Measurements from ENCODE around the gene ADA. TPM values are rescaled to one million over a fixed set of nuclear protein-coding genes. Genes with fewer than 3 reads are reported as not detected.

ADA gene
- total RNA-seq, 1 donor from 2014 or later, result 8.2 TPM

DNA sequence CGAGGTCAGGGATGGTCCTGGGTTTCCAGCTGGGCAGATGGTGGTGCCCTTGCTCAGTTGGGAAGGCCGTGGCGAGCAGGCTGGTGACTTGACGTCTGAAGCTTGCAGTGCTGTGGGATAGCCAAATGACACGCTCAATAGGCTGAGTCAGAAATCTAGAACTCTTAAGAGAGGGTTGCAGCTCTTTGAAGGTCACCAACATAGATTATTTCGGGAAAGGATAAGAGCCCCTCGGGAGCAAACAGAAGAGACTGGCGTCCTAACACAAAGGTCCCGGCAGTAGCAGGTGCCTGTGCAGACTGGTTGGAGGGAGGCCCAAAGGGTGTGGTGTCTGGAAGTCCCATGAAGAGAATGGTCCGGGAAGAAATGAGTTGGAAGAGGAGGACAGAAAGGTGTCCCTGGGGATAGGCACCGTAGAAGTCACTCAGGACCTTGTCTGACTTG, 50.7 kb downstream of the ADA start:
- TF ChIP-seq, protein P1, sequence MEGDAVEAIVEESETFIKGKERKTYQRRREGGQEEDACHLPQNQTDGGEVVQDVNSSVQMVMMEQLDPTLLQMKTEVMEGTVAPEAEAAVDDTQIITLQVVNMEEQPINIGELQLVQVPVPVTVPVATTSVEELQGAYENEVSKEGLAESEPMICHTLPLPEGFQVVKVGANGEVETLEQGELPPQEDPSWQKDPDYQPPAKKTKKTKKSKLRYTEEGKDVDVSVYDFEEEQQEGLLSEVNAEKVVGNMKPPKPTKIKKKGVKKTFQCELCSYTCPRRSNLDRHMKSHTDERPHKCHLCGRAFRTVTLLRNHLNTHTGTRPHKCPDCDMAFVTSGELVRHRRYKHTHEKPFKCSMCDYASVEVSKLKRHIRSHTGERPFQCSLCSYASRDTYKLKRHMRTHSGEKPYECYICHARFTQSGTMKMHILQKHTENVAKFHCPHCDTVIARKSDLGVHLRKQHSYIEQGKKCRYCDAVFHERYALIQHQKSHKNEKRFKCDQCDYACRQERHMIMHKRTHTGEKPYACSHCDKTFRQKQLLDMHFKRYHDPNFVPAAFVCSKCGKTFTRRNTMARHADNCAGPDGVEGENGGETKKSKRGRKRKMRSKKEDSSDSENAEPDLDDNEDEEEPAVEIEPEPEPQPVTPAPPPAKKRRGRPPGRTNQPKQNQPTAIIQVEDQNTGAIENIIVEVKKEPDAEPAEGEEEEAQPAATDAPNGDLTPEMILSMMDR (conservative IDR thresholded peaks at IDR 0.05), result no peak
- no peaks in the 10 kb centered on the region for H3K36me3 Mint-ChIP-seq (ENCODE audit: low read depth)
- H3K4me3 Mint-ChIP-seq, result no peak overlapping the region
- H3K27me3 Mint-ChIP-seq (ENCODE audit: low read depth), result no peaks in the 10 kb centered on the region
- H3K9me3 Mint-ChIP-seq, result no peaks in the 10 kb centered on the region
- DNase-seq (ENCODE audit: low read depth, low spot score), result no peak
- H3K4me1 Mint-ChIP-seq, result peaks cover 5% of the 10 kb centered on the region
- no peak overlapping the region for H3K27ac Mint-ChIP-seq (ENCODE audit: unreplicated experiment)

DNA sequence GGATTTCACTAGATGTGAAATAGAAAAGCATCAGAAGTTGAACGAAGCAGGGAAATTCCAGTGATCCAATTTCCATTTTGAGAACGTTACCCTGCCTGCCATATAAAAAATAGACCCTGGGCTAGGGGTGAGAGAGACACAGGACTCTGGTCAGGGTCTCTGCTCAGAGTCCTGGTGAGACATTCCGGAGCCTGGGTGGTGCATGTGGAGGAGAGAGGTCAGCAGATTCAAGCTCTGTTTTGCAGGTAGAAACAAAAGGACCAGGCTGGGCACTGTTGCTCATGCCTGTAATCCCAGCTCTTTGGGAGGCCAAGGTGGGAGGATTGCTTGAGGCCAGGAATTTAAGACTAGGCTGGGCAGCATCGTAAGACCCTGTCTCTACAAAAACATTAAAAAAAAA, 51.2 kb downstream of the ADA start:
- no peak overlapping the region for H3K27ac Mint-ChIP-seq (ENCODE audit: unreplicated experiment)

DNA sequence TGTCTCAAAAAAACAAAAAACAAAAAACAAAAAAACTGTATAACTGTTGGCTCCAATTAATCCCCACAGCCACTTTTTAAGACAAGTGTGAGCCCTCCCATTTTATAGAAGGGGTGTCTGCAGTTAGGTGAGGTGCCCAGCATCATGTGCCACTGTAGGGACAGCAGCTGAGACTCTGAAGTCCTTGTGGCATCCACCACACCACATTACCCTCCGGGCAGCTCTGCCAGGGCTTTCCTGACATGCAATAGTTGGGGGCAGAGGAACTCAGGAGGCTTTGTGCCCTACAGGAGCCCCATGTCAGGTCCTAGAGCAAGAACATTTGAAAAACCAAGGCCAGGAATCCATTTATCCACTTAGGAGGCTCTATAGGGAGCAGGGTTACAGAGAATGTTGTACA, 51.8 kb downstream of the ADA start:
- no peaks in the 10 kb centered on the region for H3K27me3 Mint-ChIP-seq (ENCODE audit: low read depth)
- TF ChIP-seq, protein P1 (conservative IDR thresholded peaks at IDR 0.05), result no peak
- H3K4me3 Mint-ChIP-seq, result no peak overlapping the region
- H3K4me1 Mint-ChIP-seq, result peaks cover 5% of the 10 kb centered on the region
- no peaks in the 10 kb centered on the region for H3K36me3 Mint-ChIP-seq (ENCODE audit: low read depth)
- no peak for DNase-seq (ENCODE audit: low read depth, low spot score)
- no peaks in the 10 kb centered on the region for H3K9me3 Mint-ChIP-seq
- no peak overlapping the region for H3K27ac Mint-ChIP-seq (ENCODE audit: unreplicated experiment)

More for the DNA sequence above, 51.2 kb downstream of the ADA start:
- H3K4me1 Mint-ChIP-seq, result peaks cover 5% of the 10 kb centered on the region
- TF ChIP-seq, protein P1 (conservative IDR thresholded peaks at IDR 0.05), result no peak
- no peaks in the 10 kb centered on the region for H3K9me3 Mint-ChIP-seq
- H3K27me3 Mint-ChIP-seq (ENCODE audit: low read depth), result no peaks in the 10 kb centered on the region
- no peak for DNase-seq (ENCODE audit: low read depth, low spot score)
- H3K4me3 Mint-ChIP-seq, result no peak overlapping the region
- no peaks in the 10 kb centered on the region for H3K36me3 Mint-ChIP-seq (ENCODE audit: low read depth)

DNA sequence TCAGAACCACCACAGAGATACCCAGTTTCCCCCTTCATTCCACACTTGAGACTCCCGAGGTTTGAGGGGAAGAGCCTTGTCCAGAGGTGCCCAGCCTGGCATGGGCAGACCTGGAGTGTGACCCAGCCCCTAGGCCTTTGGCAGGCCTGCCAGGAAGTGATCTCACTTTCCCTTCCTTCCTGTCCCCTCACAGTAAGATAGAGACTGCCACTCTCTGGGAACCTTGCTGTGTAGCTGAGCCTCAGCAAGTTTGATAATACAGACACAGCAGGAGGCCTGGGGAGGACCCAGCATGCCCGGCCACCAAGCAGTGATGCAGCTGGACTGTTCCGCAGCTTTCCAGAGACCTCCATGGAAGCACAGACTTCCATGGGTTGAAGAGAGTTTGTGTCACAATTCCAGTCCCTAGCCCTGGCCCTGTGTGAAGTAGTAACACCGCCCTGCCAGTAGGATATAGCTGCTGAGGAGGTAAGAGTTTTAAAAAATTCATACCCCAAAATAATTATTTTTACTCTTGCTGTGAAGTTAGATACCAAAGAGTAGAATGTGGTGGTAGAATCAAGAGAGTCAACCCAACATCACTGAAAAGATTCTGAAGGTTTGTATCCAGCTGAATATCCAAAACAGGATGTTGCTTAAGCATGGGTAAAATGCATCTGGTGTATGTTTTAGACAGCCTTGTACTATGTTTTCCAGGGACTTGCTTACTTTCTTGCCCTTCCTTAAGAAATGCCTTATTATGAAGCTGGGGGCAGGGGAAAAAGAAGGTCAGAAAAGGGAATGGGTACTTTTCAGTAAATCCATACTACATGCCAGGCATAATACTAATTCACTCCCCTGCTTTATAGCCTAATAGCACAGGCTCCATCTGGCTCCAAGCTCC, 52.8 kb downstream of the ADA start:
- Mint-ChIP-seq H3K27me3 (ENCODE audit: low read depth) (no peaks in the 10 kb centered on the region), H3K4me1 (peaks cover 5% of the 10 kb centered on the region), H3K4me3 (no peak overlapping the region), H3K27ac (ENCODE audit: unreplicated experiment) (peak overlapping the region; percentile 96), H3K9me3 (no peaks in the 10 kb centered on the region), H3K36me3 (ENCODE audit: low read depth) (no peaks in the 10 kb centered on the region)
- TF ChIP-seq, protein P1 (conservative IDR thresholded peaks at IDR 0.05), result no peak
- no peak for DNase-seq (ENCODE audit: low read depth, low spot score)

DNA sequence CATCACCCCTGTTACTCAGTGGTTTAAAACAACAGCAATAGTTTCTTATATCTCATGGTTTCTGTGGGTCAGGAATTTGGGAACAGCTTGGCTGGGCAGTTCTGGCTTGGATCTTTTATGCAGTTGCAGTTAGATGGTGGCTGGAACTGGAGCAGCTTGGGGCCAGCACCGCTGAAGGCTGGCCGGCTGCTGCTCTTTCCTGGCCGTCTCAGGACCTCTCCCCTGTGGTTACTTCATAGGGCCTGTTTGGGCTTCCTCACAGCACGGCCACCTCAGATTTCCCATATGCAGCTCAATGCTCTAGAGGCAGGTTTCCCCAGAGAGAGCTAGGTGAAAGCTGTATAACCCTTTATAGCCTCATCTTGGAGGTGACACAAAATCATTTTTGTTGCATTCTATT, 53.6 kb downstream of the ADA start:
- DNase-seq (ENCODE audit: low read depth, low spot score), result no peak
- H3K9me3 Mint-ChIP-seq, result no peaks in the 10 kb centered on the region
- TF ChIP-seq, protein P1 (conservative IDR thresholded peaks at IDR 0.05), result no peak
- H3K27ac Mint-ChIP-seq (ENCODE audit: unreplicated experiment), result peak overlapping the region; percentile 2
- H3K36me3 Mint-ChIP-seq (ENCODE audit: low read depth), result no peaks in the 10 kb centered on the region
- no peaks in the 10 kb centered on the region for H3K27me3 Mint-ChIP-seq (ENCODE audit: low read depth)
- H3K4me3 Mint-ChIP-seq, result no peak overlapping the region
- H3K4me1 Mint-ChIP-seq, result peaks cover 5% of the 10 kb centered on the region
